ENCODE measurements around the gene CEP57L1.
"Not testable (repeated sequence)": the region's sequence is repeated elsewhere in the genome, so short reads cannot be mapped to it uniquely, and the experiment has no call there.

The CEP57L1 gene

GRCh38 chr6:109172101-109172746 is 76.9 kb downstream of the CEP57L1 start:
- no peak for DNase-seq (ENCODE audit: low read depth)

GRCh38 chr6:109174916-109175315 is 79.6 kb downstream of the CEP57L1 start:
- DNase-seq (ENCODE audit: low read depth) = peak; percentile 82

GRCh38 chr6:109178921-109179320 is 83.6 kb downstream of the CEP57L1 start:
- no peak for DNase-seq (ENCODE audit: low read depth)

DNA sequence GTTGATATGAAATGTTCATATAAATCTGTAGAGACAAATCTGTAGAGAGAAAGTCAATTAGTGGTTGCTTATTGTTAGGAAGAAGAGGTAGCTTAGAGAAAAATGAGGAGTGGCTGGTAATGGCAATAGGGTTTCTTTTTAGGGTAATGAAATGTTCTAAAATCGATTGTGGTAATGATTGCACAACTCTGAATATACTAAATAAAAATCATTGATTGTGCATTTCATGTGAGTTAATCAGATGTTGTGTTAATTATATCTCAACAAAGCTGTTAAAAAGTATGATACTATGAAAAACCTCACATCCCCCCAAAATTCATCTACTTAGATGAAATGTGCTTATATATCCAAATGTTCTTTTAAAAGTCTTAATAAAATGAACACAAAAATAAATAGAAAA is 84.2 kb downstream of the CEP57L1 start:
- DNase-seq (ENCODE audit: low read depth) = no peak

DNA sequence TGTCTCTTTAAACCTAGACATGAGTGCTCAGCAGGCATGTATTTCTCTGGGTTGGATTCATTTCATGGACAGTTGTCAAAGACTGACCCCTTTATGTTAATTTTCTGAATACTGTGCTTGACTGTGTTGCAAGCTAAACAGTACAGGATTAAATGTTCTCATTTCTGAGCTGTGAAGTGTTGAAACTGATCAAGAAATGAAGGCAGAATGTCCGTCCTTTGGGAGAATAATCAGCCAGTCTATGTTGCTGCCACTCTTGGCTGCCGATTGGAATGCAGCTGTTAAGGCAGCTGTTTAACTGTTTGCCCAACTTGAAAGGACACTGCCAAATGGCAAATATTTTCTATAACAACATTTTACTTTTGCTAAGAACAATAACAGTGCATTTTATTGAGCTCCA is 87.3 kb downstream of the CEP57L1 start:
- peak; percentile 52 for DNase-seq (ENCODE audit: low read depth)

GRCh38 chr6:109183109-109183650 is 87.9 kb downstream of the CEP57L1 start:
- no peak for DNase-seq (ENCODE audit: low read depth)

DNA sequence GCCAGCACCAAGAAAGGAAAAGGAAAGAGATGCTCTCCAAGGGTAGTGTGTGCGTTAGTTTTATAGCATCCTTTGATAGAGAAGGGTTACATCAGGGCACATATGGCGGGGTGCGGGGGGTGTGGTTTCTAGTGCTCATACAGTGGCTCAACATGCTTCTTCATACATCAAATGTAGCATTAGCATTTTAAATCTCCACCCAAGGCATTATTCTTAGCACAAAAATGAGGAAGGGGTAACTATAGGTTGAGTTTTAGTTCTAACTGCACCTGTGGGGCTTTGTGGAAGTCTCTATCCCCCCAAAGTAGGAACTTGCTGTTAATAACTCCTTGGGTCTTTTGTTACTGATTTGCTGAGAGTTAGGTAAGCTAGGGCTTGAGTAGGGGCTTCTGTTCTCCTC is 89.3 kb downstream of the CEP57L1 start:
- no peak for DNase-seq (ENCODE audit: low read depth)

DNA sequence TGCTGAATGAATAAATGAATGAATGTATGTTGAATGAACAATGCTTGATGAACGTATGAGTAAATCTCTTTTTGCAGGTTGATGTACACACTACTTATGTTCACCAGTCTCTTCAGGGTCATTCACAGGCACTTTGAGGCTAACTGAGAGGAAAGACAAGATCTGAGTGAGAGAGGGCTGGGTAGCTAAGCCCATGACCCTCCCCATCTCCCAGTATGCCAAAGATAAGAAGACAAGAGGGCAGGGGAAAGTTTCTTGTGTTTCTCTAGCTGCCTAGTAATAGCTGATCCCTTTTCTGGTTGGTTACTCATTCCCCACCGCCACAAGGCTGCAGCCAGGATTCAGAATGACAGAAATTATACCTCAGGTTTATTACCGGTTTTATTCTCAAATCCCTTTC is 90.7 kb downstream of the CEP57L1 start:
- DNase-seq (ENCODE audit: low read depth) = no peak

DNA sequence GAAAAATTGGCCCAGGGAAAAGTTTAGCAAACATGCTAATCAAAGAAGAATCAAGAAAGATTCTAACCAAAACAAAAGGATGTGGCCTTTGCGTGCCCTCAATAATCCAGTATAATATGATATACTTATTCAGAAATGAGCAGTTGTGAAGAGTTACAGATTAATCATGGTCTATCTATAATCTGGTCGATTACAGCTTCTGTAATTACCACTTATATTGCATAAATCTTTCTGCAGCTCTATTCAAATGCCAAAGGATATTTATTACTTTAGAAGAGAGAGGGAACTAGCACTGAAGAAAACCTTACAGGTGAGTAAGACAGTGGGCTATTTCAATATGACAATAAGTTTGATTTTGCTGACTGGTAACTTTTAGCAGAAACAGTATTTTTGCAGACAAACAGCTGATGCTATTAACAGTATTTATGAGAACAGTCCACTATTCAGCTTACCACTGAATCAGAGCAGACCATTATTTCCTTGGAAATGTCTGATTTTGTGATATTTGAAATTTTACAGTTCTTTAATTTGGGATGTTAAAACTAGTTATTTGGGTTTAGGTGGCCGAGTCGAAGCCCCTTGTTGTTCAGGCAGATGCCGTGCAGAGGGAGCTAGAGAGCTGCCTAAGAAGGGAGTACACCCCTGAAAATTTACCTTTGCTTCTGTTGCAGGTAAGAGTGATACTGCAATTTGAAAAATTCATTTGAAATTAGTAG is 92.2 kb downstream of the CEP57L1 start:
- peak; percentile 8 for DNase-seq (ENCODE audit: low read depth)

DNA sequence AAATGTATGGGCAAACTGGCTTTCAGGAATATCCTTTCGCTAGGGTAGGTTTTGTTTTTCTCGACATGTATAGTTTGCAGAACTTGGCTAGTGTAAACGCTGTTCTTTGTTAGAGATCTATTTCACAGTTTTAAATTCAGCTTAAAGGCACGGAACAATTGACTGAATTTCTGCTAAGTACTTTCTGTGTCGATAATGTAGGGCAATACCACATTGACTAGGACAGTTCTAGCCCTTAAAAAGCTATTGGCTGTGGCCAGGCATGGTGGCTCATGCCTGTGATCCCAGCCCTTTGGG is 92.8 kb downstream of the CEP57L1 start:
- DNase-seq (ENCODE audit: low read depth) = no peak

- not testable (repeated sequence) for DNase-seq (ENCODE audit: low read depth)
Observed at GRCh38 chr6:109191368-109191767, 96.1 kb downstream of the CEP57L1 start.

DNA sequence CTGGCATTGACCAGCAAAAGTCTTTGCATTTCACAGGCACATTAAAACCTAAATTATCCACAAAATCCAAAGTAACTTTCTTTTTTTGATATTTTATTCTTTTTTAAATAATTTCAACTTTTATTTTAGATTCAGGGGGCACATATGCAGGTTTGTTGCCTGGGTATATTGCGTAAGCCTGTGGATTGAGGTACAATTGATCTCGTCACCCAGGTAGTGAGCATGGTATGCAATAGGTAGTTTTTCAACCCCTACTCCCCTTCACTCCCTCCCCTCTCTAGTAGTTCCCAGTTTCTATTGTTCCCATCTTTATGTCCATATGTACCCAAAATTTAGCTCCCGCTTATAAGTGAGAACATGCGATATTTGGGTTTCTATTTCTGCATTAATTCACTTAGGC is 97.6 kb downstream of the CEP57L1 start:
- DNase-seq (ENCODE audit: low read depth) = no peak

DNA sequence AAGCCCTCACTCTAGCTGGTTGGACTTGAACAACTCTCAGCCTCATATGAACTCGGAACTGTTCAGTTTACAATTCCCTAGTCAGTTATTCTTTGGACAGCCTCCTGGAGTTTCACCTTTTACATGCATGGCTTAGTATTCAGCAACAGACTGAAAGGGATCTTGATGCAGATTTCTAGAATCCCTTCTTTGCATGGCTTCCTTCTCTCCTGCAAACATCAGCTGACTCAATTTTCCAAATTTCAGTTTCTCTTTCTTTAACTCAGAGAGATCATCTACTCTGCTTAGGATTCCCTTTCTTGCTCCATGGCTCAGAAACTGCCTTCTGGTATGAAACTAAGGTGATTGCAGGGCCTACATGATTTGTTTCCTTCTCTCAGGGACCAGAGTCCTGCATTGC is 99.6 kb downstream of the CEP57L1 start:
- no peak for DNase-seq (ENCODE audit: low read depth)

DNA sequence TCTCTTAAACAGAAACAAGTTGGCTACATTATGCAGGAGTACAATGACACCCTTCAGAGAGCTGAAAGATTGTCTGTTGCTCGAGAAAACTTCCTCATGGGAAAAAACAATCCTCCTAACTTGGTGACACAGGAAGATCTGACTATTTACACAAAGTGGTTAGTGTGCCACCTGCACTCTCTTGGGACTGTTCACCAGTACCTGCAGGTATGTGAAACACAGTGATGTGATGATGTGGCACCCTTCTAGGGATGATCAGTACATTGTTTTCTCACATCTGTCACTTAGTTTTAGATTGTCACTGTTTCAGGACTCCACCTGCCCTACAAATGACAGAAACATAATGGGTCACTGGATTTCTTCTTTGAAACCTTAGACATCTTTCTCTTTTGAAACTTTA is 101.8 kb downstream of the CEP57L1 start:
- DNase-seq (ENCODE audit: low read depth) = no peak

- no peak for DNase-seq (ENCODE audit: low read depth)
Observed at GRCh38 chr6:109202409-109203264, 107.3 kb downstream of the CEP57L1 start.

- DNase-seq (ENCODE audit: low read depth) = no peak
Observed at GRCh38 chr6:109204511-109204910, 109.2 kb downstream of the CEP57L1 start.

DNA sequence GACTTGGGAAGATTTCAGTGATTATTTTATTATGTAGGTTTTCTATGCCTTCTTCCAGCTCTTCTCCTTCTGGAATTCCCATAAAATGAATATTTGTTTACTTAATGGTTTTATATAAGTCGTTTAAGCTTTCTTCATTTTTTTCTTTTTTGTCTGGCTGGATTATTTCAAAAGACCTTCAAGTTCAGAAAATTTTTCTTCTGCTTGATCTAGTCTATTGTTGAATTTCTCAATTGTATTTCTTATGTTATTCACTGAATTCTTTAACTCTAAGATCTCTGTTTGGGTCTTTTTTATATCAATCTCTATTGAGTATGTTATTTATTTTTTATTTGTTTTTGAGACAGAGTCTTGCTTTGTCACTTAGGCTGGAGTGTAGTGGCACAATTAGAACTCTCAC is 117.4 kb downstream of the CEP57L1 start:
- no peak for DNase-seq (ENCODE audit: low read depth)
